HG03432 (cell line): ENCODE results near the gene HEMK1.

Experiments
- ATAC-seq: cut with Tn5 transposase; IDR thresholded peaks from one replicate; pipeline ENCODE4 v1.9.1; 2021; ENCODE audit warnings: mild to moderate bottlenecking, moderate library complexity; ENCODE audit not compliant: unreplicated experiment

Gene HEMK1

DNA sequence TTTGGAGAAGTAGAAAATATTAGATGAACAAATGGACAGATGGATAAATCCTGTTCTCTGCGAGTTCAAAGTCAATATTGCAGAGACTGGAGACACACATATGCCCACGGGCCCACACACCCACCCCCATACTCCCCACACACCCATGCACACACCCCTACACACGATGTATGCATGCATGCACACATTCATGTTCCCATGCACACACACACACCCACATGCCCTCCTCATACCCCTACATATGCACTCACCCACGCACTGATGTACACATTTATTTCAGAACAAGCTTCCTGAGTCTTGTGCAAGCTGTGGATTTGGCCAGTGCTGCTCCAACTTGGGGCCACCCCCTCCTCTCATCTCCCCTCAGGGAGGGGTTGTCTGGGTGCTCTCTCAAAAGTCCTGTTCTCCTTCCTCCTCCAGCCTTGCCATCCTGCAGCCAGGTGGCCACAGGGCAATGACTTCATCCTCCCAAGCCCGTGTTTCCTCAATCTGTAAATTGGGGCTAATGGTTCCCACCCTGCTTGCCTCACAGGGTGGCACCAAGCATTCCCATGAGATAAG lies 64.0 kb downstream of the HEMK1 start:
- no peak for ATAC-seq

GRCh38 chr3:50635066-50635465 lies 65.7 kb downstream of the HEMK1 start:
- ATAC-seq, result no peak

GRCh38 chr3:50637011-50637410 lies 67.7 kb downstream of the HEMK1 start:
- ATAC-seq, result no peak

- no peak for ATAC-seq
These were observed 68.6 kb downstream of the HEMK1 start for GRCh38 chr3:50637945-50638344.

GRCh38 chr3:50639055-50639494 lies 69.8 kb downstream of the HEMK1 start:
- ATAC-seq, result no peak

DNA sequence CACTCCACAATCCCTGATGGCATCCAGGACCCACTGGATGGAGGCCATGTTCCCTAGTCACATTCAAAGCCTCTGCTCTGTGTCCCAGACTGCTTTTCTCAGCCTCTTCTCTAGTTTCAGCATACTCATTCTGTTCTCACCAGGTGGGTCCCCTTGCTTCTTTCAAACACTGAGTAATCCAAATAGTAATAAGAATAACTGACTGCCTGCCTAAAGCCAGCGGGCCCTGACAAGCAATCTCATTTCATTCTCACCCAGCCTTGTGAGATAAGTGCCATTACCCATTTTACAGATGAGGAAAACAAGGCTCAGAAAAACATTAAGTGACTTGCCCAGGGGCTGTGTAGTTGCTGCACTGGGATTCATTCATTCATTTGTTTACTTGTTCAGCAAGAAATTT lies 73.1 kb downstream of the HEMK1 start:
- no peak for ATAC-seq

DNA sequence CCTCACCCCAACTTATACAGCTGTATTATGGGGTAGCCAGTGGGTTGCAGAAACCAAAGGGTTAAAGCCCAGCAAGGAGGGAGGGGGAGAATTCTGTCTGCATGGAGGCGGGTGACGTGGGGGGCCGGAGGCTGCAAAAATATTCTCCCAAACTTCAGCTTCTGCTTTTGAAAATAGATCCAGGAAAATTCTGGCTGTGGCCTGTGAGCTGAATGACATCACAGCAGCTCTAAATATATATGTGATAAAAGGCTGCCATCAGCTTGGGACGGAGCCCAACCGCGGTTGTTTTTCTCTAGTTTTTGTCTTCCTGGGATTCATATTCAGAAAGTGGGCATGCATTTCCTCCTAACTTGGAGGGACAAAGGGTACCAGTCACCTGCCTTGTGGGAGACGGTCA lies 75.2 kb downstream of the HEMK1 start:
- ATAC-seq, result no peak

DNA sequence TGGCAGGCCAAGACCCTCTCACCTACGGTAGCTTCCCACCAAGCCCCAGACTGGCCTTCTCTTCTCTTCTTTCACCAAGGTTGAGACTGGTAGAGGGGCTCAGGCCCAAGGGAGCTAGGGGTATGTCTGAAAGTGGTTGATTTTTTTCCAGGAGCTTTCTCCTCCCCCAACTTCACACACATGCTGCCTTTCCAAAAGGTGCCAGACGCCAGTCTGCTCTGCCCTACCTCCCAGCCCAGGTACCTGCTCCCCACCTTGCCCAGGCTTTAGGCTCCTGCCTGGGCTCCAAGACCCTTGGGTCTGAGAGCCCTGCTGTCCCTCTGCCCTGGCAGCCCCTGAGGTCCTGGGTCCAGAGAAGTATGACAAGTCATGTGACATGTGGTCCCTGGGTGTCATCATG lies 76.1 kb downstream of the HEMK1 start:
- no peak for ATAC-seq
